ENCODE data around the gene LTBP1. TPM values are rescaled to one million over a fixed set of nuclear protein-coding genes. Genes with fewer than 3 reads are reported as not detected.

LTBP1 gene
- total and polyA plus RNA-seq, 2 of the 13 experiments (the other 11 are each of a cell fraction or from before 2014, with no cell fraction given) = 0.12 to 0.22 TPM

DNA sequence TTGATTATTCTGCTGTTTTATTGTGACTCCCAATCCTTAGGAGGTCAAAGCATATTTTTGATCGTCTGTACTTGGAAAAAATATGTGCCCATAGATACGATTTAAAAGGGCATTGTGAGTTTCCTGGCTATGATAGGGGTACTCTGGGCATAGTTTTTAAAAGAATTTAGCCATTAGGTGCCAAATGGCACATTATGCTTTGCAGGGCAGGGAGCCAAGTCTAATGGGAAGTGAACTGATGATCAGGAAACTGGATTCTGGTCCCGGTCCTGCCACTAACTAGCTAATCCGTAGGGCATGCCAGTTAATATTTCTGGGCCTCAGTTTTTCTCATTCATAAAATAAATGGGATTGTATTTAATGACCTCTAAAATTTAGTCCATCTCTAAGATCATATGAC, 189.3 kb downstream of the LTBP1 start (continued):
- TF ChIP-seq, protein P1, sequence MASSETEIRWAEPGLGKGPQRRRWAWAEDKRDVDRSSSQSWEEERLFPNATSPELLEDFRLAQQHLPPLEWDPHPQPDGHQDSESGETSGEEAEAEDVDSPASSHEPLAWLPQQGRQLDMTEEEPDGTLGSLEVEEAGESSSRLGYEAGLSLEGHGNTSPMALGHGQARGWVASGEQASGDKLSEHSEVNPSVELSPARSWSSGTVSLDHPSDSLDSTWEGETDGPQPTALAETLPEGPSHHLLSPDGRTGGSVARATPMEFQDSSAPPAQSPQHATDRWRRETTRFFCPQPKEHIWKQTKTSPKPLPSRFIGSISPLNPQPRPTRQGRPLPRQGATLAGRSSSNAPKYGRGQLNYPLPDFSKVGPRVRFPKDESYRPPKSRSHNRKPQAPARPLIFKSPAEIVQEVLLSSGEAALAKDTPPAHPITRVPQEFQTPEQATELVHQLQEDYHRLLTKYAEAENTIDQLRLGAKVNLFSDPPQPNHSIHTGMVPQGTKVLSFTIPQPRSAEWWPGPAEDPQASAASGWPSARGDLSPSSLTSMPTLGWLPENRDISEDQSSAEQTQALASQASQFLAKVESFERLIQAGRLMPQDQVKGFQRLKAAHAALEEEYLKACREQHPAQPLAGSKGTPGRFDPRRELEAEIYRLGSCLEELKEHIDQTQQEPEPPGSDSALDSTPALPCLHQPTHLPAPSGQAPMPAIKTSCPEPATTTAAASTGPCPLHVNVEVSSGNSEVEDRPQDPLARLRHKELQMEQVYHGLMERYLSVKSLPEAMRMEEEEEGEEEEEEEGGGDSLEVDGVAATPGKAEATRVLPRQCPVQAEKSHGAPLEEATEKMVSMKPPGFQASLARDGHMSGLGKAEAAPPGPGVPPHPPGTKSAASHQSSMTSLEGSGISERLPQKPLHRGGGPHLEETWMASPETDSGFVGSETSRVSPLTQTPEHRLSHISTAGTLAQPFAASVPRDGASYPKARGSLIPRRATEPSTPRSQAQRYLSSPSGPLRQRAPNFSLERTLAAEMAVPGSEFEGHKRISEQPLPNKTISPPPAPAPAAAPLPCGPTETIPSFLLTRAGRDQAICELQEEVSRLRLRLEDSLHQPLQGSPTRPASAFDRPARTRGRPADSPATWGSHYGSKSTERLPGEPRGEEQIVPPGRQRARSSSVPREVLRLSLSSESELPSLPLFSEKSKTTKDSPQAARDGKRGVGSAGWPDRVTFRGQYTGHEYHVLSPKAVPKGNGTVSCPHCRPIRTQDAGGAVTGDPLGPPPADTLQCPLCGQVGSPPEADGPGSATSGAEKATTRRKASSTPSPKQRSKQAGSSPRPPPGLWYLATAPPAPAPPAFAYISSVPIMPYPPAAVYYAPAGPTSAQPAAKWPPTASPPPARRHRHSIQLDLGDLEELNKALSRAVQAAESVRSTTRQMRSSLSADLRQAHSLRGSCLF (CRISPR knock-in tag; IDR thresholded peaks at IDR 0.05; ENCODE audit: borderline replicate concordance) = no peak

DNA sequence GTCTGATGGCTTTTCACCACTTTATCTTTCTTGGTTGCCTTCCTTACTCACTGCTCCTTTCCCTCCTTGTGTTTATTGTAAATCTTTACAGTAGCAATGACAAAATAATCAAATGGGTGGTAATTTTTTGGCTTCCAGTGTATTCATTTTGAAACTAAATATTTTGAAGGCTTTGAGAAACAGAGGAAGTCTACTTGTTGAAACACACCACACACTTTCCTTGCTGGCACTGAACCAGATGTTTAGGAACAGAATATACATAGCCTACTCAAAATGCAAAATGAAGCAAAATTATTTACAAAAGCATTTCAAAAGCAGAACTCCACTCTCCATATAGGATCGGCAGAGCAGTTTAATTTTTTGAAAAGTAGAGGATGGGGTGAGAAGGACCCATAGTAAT, 189.8 kb downstream of the LTBP1 start:
- no peak for DNase-seq (ENCODE audit: low spot score)
- ChIA-PET CTCF (ENCODE audit: low intra/inter-chr PET ratio, low total read pairs) (no interaction called here), POLR2A (no interaction called here)
- H2AFZ ChIP-seq (ENCODE audit: low read length) = no peak overlapping the region
- H3K9ac ChIP-seq (ENCODE audit: insufficient read depth, low read depth, low read length) = no peak overlapping the region
- in situ Hi-C loops (cut with HindIII; ENCODE audit: extremely low pct_ligation_motif_present, low pct_unique_long_range_greater_than_20kb) = no loop called here
- H3K36me3 ChIP-seq (replicated peaks in 1 of 2; ENCODE audit: control insufficient read depth in 1 of 2, insufficient read depth in 2 of 2, low read length in 2 of 2) = no peaks in the 10 kb centered on the region
- no peak overlapping the region for H3K4me3 ChIP-seq (replicated peaks in 1 of 3; ENCODE audit: insufficient read depth in 1 of 3, low read depth in 2 of 3, low read length in 3 of 3)
- ATAC-seq = no peak
- H3K27ac ChIP-seq (ENCODE audit: extremely low read length, insufficient read depth, low read length) = no peak overlapping the region
- no peak for FAIRE-seq
- BruUV-seq (replicated peaks) = no TSS peak
- 2% methylated on average over 1 of the region's 1 CpG for WGBS (ENCODE audit: low lambda C conversion rate)
- peaks cover 0 to 25% of the 10 kb centered on the region in 2 experiments; a peak in 3 of 5 replicates for H3K27me3 ChIP-seq (ENCODE audit: control insufficient read depth in 1 of 2, insufficient read depth in 2 of 2, low read length in 2 of 2)
- TF ChIP-seq FOXP1 (IDR thresholded peaks at IDR 0.05) (no peak), FOXP1 (CRISPR knock-in tag; IDR thresholded peaks at IDR 0.05) (no peak), HMG20B (CRISPR knock-in tag; conservative IDR thresholded peaks at IDR 0.05) (no peak), CCDC6 (CRISPR knock-in tag; IDR thresholded peaks at IDR 0.05) (no peak), ZNF326 (CRISPR knock-in tag; IDR thresholded peaks at IDR 0.05; ENCODE audit: borderline replicate concordance) (no peak), CBX2 (IDR thresholded peaks at IDR 0.05; ENCODE audit: low read depth, low read length) (no peak), CBX2 (CRISPR knock-in tag; IDR thresholded peaks at IDR 0.05; ENCODE audit: low read depth) (no peak), STAG1 (CRISPR knock-in tag; IDR thresholded peaks at IDR 0.05) (no peak), TBL1XR1 (IDR thresholded peaks at IDR 0.05; ENCODE audit: borderline replicate concordance, low read length, partially characterized antibody) (no peak), MYC (CRISPR knock-in tag; IDR thresholded peaks at IDR 0.05; ENCODE audit: borderline replicate concordance) (no peak), ZNF263 (CRISPR knock-in tag; IDR thresholded peaks at IDR 0.05) (no peak), ARID2 (CRISPR knock-in tag; IDR thresholded peaks at IDR 0.05; ENCODE audit: borderline replicate concordance) (no peak), HOXA3 (CRISPR knock-in tag; IDR thresholded peaks at IDR 0.05) (no peak), PCBP2 (optimal IDR thresholded peaks at IDR 0.05; ENCODE audit: low read depth, low read length, poor library complexity, severe bottlenecking) (no peak)
- TF ChIP-seq, protein P2, sequence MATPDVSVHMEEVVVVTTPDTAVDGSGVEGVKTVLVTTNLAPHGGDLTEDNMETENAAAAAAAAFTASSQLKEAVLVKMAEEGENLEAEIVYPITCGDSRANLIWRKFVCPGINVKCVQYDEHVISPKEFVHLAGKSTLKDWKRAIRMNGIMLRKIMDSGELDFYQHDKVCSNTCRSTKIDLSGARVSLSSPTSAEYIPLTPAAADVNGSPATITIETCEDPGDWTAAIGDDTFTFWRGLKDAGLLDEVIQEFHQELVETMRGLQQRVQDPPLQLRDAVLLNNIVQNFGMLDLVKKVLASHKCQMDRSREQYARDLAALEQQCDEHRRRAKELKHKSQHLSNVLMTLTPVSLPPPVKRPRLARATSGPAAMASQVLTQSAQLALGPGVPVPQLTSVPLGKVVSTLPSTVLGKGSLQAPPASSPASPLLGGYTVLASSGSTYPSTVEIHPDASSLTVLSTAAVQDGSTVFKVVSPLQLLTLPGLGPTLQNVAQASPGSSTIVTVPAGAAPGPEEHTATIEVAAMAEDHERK (CRISPR knock-in tag; IDR thresholded peaks at IDR 0.05; ENCODE audit: low read depth) = no peak
- H3K9me3 ChIP-seq (ENCODE audit: low read length) = no peaks in the 10 kb centered on the region
- H3K79me2 ChIP-seq (ENCODE audit: insufficient read depth, low read length) = no peaks in the 10 kb centered on the region
- H3K4me2 ChIP-seq (ENCODE audit: low read depth, low read length) = no peak overlapping the region
- H3K4me1 ChIP-seq (ENCODE audit: insufficient read depth, low read length) = peaks cover 14% of the 10 kb centered on the region
- no peaks in the 10 kb centered on the region for H4K20me1 ChIP-seq (ENCODE audit: insufficient read depth, low read length)
- intact Hi-C loops (cut with micrococcal nuclease; ENCODE audit: unreplicated experiment) = loop anchor here (10.0 kb wide), 1 partner anchor 238 kb away; no protein-coding TSS in a partner anchor

Data from HepG2 (cell line).